GM18870 (cell line): ENCODE measurements around the gene CANT1.

Source experiments
- ATAC-seq: cut with Tn5 transposase; IDR thresholded peaks from one replicate; pipeline ENCODE4 v1.9.1; 2021; ENCODE audit warnings: moderate library complexity; ENCODE audit not compliant: unreplicated experiment

CANT1 gene

DNA sequence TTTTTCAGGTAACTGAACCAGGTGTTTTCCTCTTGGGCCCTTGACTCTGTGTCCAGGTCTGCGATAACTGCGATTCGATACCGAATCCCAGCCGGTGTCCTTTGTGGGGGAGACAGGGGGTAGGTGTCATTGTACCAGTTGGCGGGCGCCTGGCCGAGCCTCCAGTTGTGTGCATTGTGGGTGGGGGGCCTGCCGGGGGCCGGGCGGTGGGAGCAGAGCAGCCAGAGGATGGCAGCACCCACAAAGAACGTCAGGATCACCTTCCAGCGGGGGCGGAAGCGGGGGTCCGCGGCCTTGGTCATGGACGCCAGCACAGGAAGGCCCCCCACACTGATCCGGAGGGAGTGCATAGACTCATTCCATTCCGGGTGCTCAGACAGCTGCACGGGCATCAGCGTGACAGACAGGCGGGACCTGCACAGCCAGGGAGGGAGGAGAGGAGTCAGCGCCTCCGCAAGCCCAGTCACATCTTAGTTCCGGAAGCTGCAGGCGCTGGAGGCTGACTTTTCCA lies 12.3 kb downstream of the CANT1 start:
- no peak for ATAC-seq

- no peak for ATAC-seq
Observed at GRCh38 chr17:78996781-78997201, 12.8 kb downstream of the CANT1 start.

- ATAC-seq = no peak
Observed at GRCh38 chr17:78995761-78996451, 13.7 kb downstream of the CANT1 start.

DNA sequence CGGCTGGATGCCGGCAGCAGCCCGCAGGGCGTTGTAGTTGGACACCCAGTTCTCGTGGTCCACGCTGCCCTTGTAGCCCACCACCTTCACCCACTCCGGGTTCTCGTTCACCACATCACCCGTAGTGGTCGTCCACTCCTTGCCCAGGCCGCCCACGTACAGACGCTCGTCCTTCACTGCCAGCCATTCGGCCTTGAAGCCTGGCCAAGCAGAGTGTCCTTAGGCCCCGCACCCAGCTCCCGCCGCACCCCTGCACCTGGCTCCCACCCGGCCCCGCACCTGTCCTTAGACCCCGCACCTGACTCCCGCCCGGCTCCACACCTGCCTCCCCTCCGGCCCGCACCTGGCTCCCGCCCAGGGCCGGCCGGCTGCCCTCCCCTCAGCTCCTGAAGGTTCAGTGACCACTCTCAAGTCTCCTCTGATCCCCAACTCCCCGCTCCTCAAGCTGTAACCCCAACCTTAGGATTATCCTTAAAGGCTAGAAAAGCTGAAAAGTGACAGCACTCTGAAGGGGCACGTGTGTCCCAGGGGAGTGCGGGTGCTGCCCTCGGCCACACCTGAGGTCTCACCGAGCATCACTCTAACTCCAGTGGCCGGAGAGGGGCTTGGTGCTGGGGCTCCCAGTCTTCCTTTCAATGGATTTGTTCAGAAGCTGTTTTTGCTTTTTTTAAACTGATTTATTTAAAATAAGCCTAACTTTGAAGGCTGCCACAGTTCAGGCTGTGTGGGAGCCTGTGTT lies 14.4 kb downstream of the CANT1 start:
- ATAC-seq = no peak

- ATAC-seq = no peak
Observed at GRCh38 chr17:78993981-78994671, 15.4 kb downstream of the CANT1 start.

DNA sequence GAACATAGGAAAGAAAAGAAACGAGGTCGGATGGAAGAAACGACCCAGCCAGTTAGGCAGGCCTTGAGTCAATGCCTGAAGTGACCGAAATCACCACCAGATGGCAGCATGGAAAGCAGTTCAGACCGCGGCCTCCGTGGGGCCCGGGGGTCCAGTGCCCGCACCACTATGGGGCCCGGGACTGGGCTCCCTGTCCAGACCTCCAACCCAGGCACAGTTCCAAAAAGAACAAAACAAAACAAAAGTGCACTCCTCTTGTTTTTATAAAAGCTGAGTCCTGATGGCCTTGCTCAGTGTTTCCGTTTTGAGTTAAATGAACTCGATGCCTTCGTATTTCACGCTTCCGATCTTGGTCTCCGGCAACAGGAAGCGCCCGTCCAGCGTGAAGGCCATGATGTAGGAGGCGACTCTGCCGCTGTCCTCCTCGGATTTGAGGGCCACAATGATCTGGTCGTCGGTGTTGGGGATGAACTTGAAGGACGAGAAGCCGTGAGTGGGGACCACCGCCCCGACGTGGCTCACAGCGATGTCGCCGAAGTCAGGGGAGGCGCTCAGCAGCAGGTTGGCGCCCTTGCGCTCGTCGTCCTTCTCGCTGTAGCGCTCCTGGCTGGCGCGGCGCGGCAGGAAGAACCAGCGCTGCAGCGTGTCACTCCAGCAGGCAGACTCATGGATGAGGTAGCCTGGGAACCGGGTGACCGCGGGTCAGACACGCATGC lies 16.2 kb downstream of the CANT1 start:
- no peak for ATAC-seq

- no peak for ATAC-seq
Observed at GRCh38 chr17:78992542-78993212, 16.9 kb downstream of the CANT1 start.

- ATAC-seq = no peak
Observed at GRCh38 chr17:78991906-78992532, 17.5 kb downstream of the CANT1 start.

GRCh38 chr17:78991017-78991738 lies 18.4 kb downstream of the CANT1 start:
- no peak for ATAC-seq

DNA sequence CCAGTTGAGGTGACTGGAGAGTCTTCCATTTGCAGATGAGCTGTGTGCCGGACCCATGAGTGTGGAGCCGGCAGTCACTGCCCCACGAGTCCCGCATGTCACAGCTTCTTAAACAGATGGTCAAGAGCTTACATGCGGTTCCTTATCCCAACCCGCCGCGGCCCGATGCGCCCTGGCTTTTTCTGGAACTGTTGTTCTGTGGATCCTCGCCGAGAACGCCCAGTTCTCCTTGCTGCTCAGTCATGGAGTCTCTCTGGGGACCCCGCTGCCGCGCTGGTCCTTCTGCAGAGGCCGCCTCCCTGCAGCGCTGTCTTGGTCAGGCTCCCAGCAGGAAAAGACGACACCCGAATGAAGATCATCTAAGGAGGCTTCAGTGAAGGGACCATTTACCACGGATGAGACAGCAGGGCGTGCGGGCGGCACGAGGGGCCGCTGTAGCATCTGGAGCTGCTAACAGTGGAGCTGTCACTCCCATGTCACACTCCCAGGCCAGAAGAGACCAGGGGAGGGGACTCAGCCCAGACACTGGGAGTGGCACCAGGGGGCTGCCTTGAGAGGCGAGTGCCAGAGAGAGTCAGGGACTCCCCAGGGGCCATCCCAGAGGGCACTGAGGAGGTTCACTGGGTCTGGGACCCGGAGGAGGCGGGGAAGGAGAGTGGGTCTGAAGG lies 19.1 kb downstream of the CANT1 start:
- ATAC-seq = no peak

DNA sequence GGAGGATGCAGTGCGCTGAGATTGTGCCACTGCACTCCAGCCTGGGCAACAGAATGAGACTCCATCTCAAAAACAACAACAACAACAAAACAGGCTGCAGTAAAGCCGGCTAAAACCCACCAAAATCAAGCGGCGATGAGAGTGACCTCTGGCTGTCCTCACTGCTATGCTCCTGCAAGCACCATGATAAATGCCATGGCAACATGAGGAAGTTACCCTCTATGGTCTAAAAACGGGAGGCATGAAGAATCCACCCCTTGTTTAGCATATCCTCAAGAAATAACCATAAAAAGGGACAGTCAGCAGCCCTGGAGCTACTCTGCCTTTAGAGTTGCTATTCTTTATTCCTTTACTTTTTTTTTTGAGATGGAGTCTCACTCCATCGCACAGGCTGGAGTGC lies 21.4 kb downstream of the CANT1 start:
- no peak for ATAC-seq

DNA sequence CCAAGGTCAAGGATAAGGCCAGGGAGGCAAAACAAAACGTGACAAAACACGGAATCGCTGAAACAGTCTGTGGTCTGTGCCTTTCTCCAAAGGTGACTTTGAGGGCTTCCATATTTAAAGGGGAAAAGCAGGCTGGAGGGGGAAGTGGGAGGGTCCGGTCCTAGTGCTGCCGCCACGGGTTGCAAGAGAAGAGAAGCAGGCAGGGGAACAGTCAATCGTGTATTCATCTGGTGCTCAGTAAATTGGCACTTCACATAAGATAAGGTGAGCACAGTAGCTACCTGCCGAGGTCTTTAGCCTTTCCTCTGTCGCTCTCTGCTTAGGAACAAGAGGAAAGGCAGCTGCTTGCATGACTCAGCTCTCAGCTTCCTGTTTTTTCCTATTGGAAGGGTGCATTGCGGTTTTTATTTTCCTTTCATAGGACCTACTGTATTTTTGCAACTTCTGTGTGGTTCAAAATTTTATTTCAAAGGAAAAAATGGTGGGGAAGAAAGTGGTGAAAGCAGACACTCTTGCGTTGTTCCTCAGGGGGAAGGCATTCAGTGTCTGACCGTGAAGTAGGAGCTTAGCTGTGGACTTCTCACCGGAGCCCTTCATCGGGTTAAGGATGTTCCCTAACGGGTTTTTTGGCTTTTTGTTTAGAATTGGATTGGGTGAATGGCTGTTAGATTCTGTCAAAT lies 22.8 kb downstream of the CANT1 start:
- ATAC-seq = no peak

DNA sequence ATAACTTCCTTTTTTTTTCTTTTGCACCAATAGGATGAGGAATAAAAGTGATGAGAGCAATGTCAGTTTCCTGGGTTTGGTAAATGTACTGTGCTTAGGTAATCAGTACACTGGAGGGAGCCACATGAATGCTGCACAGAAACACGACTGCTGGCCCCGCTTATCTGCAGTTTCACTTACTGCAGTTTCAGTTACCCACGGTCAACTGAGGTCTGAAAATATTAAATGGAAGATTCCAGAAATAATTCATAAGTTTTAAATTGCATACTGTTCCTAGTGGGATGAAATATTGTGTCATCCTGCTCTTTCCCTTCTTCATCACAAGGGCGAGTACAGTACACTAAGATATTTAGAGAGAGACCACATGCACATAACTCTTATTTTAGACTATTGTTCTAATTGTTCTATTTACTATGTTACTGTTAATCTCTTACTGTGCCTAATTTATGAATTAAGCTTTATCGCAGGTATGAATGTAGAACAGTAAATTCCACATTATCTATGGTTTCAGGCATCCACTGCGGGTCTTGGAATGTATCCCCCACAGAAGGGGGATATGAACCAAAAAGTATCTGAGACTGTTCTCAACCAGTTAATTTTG lies 23.4 kb downstream of the CANT1 start:
- ATAC-seq = no peak

GRCh38 chr17:78985395-78985794 lies 24.2 kb downstream of the CANT1 start:
- no peak for ATAC-seq

- ATAC-seq = no peak
Observed at GRCh38 chr17:78981010-78981888, 28.3 kb downstream of the CANT1 start.

DNA sequence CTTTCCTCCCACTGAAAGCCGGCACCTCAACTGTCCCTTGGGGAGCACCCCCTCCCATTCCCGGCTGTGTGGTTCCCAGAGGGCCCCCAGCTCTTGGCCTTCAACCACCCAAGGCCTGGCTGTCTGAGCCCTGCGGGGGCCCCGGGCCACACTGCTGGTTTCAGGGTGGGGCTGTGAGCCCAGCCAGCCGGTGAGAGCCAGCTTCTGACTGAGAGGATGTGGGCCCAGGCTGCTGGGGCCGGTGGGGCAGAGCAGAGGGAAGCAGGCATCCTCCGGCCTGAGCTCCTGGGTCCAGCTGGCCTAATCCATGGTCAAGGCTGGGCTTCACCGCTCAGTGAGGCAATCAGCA lies 29.0 kb downstream of the CANT1 start:
- no peak for ATAC-seq
